ENCODE data around the gene XRCC5. TPM values are rescaled to one million over a fixed set of nuclear protein-coding genes. Genes with fewer than 3 reads are reported as not detected.

The XRCC5 gene
- total RNA-seq, 1 experiment from 2014 or later = 322 TPM

GRCh38 chr2:216069028-216069427, 40.1 kb upstream of the XRCC5 start:
- in situ Hi-C loops (cut with HindIII; ENCODE audit: low pct_unique_long_range_greater_than_20kb, low sequenced_read_pairs) (no loop called here), intact Hi-C loops (cut with micrococcal nuclease; ENCODE audit: unreplicated experiment) (no loop called here)
- Histone ChIP-seq H3K9me3 (ENCODE audit: control insufficient read depth, insufficient read depth, low read depth, low read length) (no peaks in the 10 kb centered on the region), H3K4me3 (ENCODE audit: low read depth in 2 of 2, low read length in 2 of 2) (no peak overlapping the region), H3K27ac (ENCODE audit: low read length) (no peak overlapping the region), H3K27me3 (ENCODE audit: control insufficient read depth, insufficient read depth, low read length) (no peaks in the 10 kb centered on the region), H3K4me1 (ENCODE audit: control insufficient read depth, insufficient read depth, low read length) (no peaks in the 10 kb centered on the region), H3K36me3 (ENCODE audit: control insufficient read depth, insufficient read depth, low read length) (no peaks in the 10 kb centered on the region; the same call in 1 of the 2 replicates)
- DNase-seq (ENCODE audit: low read depth, low spot score) = no peak
- TF ChIP-seq REST (IDR thresholded peaks at IDR 0.05; ENCODE audit: insufficient read depth in 1 of 2, low read depth in 2 of 2, low read length in 1 of 2) = no peak
- no peak for TF ChIP-seq CTCF (IDR thresholded peaks at IDR 0.05)
- no peak for TF ChIP-seq POLR2AphosphoS5 (IDR thresholded peaks at IDR 0.05; ENCODE audit: low read depth, low read length)
- no peak for TF ChIP-seq TCF7L2 (IDR thresholded peaks at IDR 0.05; ENCODE audit: low read depth, low read length)
- TF ChIP-seq SIN3A (IDR thresholded peaks at IDR 0.05; ENCODE audit: borderline replicate concordance, insufficient read depth, low read depth, low read length) = no peak
- ChIA-PET CTCF (no interaction called here), POLR2A (no interaction called here)
- no peak for ATAC-seq
- BruUV-seq (replicated peaks) = no TSS peak

GRCh38 chr2:216070195-216070594, 39.0 kb upstream of the XRCC5 start:
- no peaks in the 10 kb centered on the region for H3K9me3 ChIP-seq (ENCODE audit: control insufficient read depth, insufficient read depth, low read depth, low read length)
- no peaks in the 10 kb centered on the region for H3K36me3 ChIP-seq (ENCODE audit: control insufficient read depth, insufficient read depth, low read length)
- CTCF ChIA-PET = interaction anchor here (0.6 kb wide), 1 partner anchor 21 kb away, joined by 9 read pairs; no protein-coding TSS in a partner anchor
- no peaks in the 10 kb centered on the region for H3K4me1 ChIP-seq (ENCODE audit: control insufficient read depth, insufficient read depth, low read length)
- intact Hi-C loops (cut with micrococcal nuclease; ENCODE audit: unreplicated experiment) (no loop called here), in situ Hi-C loops (cut with HindIII; ENCODE audit: low pct_unique_long_range_greater_than_20kb, low sequenced_read_pairs) (no loop called here)
- BruUV-seq (replicated peaks) = no TSS peak
- no peak overlapping the region for H3K27ac ChIP-seq (ENCODE audit: low read length)
- no peak for TF ChIP-seq TCF7L2 (IDR thresholded peaks at IDR 0.05; ENCODE audit: low read depth, low read length)
- no peak for TF ChIP-seq SIN3A (IDR thresholded peaks at IDR 0.05; ENCODE audit: borderline replicate concordance, insufficient read depth, low read depth, low read length)
- TF ChIP-seq REST (IDR thresholded peaks at IDR 0.05; ENCODE audit: insufficient read depth in 1 of 2, low read depth in 2 of 2, low read length in 1 of 2) = no peak
- no peak for TF ChIP-seq POLR2AphosphoS5 (IDR thresholded peaks at IDR 0.05; ENCODE audit: low read depth, low read length)
- TF ChIP-seq CTCF (IDR thresholded peaks at IDR 0.05) = no peak
- H3K4me3 ChIP-seq (ENCODE audit: low read depth in 2 of 2, low read length in 2 of 2) = no peak overlapping the region
- POLR2A ChIA-PET = no interaction called here
- DNase-seq (ENCODE audit: low read depth, low spot score) (no peak), ATAC-seq (no peak)
- H3K27me3 ChIP-seq (ENCODE audit: control insufficient read depth, insufficient read depth, low read length) = no peaks in the 10 kb centered on the region
